CD4-positive, alpha-beta T cell treated with Interleukin-17A for 4 hours (primary cell): ENCODE measurements around the gene ARL15.
A peak's percentile ranks its signal among the peaks of the same experiment; 100 is the strongest.

Source experiments
- DNase-seq: peaks from one replicate; pipeline ENCODE4 v3.0.0-alpha.2; 2020; ENCODE audit warnings: mixed read lengths

ARL15 gene

DNA sequence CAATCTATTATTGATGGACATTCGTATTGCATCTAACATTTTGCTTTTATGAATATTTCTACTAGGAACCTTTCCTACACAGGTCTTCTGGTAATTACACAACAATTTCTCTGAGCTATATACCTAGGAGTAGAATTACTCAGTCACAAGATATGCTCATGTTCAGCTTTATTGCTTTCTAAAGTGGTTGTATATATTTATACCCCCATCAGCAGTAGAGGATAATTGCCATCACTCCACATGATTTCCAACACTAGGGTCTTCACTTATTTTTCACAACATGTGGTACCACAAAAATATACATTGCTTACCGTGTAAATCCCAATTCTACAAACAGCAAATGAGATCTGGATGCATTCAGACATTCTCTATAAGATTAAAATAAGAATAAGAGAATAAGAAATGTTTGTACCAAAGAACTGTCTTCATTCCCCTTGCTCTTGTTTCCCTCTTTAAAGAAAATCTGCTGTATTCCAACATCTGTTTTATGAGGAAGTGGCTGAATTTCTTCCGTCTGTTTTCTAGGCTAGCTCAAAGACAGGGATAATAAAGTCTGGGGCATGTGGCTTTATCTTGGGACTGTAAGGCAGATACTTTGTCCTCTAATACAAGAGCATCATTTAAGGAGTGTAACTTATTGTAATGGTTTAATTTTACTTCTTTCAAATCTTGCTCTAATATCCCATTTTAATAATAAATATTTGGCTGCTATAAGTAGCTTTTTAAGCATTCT is 28.2 kb downstream of the ARL15 start:
- DNase-seq: no peak

DNA sequence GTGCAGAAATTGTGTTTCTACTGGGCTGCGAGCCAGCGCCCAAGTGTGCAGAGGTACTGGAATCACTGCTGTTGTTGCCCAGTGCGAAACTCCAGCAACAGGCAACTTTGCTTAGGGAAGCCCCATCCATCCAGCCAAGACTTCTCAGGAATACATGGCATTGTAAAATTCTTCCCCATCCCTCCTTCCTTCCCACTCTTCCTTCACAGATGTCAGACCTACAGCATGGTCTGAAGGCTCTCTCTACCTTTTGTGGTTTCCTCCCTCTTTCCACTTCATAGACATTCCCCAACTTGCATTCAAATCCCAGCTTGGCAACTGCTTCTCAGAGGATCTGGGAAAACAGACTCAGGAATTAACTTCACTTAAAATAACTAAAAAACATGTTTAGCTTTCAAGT is 30.4 kb downstream of the ARL15 start:
- DNase-seq: no peak

DNA sequence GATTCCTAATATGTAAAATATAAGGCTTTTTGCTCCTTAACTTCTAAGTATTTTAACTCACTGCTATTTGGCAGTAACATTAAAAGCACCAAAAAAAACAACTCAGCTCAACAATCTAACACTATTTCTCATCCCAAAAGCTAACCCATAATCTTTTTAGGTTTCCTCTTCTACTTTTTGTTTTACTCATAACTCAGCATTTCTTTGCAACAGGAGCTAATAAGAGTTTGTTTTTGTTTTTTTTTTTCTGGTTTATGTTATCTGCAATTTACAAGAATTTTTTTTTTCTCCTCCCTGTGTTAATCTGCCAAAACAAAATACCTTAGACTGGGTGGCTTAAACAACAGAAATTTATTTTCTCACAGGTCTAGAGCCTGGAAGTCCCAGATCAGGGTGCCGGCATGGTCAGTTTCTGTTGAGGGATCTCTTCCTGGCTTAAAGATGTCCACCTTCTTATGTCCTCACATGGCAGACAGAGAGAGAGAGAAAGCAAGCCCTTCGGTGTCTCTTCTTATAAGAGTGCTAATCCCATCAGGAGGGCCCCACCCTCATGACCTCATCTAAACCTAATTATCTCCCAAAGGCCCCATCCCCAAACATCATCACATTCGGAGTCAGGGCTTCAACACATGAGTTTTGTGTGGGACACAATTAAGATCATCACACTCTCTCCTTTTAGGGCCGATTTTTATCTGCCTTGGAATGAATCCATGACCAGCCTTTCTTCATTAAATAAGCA is 31.2 kb downstream of the ARL15 start:
- no peak for DNase-seq

DNA sequence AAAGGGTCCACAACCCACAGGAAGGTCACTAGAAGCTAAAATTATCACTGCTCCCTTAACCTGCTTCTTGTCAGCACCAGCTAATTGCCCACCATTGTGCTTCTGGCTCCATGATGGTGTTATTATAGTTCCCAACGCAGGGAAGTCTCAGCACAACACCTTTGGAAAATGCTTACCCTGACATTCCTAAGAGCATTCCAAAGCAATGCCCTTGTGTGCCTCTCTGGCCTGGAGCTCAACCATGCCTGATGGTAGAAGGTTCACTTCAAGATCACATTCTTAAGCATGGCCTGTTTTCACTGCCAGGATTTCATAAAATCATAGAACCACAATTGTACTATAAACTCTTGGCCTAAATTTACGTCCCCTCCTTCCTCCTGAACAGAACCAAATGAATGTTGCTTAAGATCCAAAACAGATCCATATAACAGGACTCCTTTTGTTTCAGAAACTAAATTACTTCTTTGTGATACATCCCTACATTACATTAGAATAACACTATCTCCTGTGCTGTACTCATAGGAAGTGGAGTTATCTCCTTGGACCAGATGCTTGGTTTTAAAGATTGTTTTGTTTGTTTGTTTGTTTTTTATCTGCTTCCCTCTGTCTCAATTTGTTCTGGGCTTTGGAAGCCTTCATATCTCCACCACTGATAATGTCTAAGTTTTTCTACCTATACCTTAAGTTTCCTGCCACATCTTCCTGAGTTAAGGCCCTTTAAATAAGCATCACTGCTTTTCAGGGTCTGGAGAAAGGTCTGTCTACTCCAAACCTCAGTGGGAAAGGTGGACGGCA is 32.1 kb downstream of the ARL15 start:
- DNase-seq: no peak

DNA sequence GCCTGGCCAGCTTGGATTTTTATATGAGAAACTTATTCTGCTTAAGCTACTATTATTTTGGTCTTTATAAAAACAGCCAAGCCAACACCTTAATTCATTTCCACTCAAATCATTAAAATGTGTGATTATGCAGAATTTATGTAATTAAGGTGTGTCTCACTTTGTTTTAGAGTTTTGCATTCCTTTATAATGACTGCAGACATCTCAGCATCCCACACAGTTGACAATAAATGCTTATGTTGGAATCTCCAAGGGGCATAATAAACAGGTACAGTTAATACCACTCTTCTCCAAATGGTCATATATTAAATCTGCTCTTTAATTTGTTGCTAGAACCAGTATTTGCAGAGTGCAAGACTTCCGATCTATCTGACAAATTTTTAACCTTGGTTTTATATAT is 34.3 kb downstream of the ARL15 start:
- no peak for DNase-seq

DNA sequence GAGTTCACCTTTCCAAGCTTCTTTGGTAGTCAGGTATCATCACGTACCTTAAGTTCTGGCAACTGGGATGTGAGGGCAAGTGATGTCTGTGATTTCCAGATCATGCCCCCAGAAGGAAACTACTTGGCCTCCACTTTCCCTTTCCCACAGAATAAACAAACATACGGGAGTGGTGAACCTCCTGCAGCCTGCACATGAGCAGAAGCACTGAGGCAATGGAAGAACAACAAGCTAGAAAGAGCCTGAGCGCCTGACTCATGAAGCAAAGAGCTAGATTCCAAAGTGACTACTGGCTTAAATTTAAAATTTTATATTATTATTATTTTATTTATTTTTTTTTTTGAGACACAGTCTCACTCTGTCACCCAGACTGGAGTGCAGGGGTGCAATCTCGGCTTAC is 35.0 kb downstream of the ARL15 start:
- DNase-seq: no peak

DNA sequence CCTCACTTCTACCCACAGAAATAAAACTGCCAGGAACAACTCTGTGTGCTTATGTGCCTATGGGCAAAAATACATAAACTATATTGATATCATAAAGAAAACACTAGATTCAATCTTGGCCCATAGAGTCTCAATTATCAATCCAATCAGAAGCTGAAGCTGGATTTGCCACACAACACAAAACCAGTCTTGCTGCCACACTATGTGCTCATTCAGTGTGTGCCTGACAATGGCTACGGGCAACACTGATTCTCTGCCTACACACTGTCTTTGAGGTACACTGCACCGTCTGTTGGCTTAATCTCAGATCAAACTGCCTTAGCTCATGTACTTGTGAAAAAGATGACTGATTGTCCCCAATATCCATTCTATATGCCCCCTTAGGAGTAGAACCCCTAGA is 35.4 kb downstream of the ARL15 start:
- no peak for DNase-seq

DNA sequence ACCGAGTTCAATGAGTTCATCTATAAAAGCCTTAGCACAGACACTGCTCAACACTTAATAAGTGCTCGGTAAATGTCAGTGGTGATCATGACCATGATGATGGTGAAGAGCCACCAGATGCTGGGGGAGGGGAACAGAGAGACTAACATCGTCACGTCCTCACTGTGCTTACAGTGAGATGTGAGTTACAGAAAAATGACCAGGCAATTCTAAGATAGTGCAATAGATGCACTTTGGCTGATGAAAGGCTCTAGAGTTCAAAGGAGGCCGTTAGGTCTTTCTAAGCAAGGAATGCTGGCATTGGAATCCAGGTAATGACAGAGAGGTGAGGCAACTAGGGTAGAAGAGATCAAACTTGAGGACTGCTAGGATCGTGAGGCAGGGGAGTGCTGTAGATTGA is 36.7 kb downstream of the ARL15 start:
- DNase-seq: no peak

DNA sequence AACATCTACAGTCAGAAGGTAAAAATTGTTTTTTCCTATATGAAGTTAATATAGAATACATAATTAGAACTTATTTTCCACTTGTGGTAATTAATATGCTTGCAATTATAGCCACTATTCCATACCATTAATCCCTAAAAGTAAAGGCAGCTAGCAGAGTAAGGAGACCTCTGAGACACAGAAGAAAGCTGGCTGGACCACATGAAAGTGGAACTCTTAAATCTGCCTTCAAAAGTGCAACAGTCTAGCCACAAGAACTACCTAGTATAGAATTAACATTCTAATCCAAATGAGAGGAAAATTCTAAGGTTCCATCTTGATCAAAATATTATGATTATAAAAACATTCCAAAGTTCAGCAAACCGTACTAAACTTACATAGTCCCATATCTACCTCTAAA is 37.6 kb downstream of the ARL15 start:
- no peak for DNase-seq

DNA sequence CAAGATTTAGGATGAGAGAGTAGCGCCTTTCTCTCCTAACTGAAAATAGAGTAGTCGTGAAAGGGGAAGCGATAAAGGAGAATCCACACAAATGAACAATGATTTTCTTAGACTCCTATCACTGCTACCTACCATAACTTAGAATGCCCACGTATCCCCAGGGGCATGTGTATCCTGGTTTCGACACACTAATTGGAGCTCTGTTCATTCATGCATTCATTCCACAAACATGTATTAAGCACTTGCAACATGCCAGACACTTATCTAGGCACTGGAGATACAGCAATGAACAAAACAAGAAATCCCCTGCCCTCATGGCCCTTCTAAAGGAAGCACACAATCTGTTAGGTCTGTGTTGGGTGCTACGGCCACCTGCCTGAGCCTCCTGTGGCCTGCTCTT is 40.0 kb downstream of the ARL15 start:
- no peak for DNase-seq

DNA sequence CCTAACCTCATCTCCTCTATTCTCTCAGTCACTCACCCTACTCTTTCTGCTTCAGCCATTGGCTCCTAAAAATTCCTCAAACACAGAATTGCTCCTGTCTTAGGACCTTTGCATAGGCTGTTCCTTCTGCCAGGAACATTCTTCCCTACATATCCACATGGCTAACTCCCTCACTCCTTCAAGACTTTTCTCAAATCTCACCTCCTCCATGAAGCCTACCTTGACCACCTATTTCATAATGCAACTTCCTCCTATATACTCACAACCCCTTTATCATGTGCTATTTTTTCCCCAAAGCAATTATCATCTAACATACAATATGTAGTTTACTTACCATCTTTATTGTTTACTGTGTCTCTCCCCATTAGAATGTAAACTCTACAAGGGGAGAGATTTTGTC is 45.8 kb downstream of the ARL15 start:
- DNase-seq: no peak

DNA sequence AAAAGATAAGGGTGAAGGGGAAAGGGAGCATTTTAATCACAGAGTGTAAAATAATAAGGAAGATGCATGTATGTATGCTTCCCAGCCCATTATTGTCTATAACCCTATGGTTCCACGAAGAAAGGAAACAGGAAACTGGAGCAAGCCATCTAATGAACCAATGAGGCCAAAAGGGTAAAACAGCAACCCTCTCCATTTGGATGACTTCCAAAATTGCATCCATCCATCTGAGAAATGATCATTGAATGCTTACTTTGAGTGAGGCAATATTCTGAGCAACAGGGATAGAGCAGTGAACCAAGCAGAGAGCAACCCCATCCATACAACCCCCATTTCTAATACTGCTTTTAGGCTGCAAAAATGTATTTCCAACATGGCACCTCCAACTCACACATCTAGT is 46.9 kb downstream of the ARL15 start:
- no peak for DNase-seq

DNA sequence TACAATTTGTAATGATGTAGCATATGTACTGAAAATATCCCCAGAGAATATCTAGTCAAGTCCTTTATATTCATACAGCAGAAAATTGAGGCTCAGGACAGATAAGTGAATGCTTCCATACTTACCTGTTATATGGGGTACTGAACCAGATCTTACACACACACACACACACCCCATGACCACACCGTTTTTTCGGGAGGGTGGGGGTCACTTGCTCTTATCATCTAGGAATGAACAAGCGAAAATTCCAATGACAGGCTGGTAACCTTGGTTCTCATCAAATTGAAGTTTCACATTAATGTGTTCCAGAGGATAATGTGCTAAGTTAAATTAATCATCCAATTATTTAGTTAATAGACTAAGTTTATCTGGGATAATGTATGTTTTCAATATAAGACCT is 48.8 kb downstream of the ARL15 start:
- no peak for DNase-seq

DNA sequence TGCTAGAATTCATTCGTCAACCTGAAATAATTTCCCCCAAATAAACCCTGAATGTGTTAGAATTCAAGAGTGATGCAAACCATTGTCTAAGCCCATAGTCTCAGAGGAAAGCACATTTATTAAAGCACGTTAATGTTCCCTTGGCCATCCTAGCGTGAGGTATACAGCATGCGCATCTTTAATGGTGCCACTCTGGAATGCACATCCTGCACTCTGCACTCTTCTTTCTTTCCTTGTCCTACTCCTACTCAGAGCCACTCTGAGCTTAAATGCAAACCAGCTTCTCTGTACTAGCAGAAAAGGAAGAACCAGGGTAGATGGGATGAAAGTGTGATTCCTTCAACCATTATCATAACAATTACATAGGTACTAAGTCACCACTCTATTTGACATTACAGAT is 50.4 kb downstream of the ARL15 start:
- DNase-seq: no peak

DNA sequence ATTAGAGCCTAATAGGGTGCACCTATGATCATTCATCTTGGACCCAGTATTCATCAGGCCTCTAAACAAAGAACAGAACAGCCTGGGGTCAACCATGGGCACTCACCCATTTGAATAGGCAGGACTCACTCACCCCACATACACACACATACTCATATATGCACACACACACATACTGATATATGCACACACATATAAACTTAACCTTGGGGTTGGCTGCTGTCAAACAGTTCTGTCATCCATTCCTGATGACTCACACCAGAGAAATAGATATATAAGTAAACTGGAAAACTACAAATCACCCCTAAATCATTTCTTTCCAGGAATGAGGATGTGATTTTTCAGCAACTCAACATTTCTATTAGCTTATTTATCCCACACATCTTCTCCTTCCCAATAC is 51.3 kb downstream of the ARL15 start:
- DNase-seq: no peak

DNA sequence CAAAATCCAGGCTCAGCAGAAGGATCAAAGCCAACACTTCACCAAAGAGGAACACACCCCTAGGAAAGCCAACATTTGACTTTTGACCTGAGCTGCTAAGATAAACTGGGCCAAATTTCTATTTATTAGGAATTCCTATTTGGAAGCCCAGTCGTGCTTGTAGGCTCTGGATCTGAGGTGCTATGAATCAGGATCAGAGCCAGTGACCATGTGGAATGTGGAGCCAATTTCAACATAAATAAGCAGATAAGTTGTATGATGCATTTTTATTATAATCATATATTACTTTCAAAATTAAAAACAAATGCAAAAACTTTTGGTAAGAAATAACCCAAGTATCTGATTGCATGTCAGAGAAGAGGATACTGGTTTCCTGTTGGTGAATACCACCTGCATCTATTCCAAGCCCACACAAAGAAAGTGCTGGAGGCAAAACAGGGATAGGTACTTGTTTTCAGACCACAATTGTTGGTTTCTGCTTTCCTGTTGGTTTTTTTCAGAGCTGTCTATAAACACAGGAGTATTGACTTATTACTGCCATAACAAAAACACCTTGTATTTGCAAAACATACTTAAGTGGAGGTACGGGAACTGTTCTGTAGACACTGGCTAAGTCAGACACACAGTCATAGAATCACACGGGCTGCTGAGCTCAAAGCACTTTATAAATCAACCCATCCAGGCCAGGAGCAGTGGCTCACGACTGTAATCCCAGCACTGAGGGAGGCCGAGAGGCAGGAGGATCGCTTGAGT is 52.8 kb downstream of the ARL15 start:
- no peak for DNase-seq

DNA sequence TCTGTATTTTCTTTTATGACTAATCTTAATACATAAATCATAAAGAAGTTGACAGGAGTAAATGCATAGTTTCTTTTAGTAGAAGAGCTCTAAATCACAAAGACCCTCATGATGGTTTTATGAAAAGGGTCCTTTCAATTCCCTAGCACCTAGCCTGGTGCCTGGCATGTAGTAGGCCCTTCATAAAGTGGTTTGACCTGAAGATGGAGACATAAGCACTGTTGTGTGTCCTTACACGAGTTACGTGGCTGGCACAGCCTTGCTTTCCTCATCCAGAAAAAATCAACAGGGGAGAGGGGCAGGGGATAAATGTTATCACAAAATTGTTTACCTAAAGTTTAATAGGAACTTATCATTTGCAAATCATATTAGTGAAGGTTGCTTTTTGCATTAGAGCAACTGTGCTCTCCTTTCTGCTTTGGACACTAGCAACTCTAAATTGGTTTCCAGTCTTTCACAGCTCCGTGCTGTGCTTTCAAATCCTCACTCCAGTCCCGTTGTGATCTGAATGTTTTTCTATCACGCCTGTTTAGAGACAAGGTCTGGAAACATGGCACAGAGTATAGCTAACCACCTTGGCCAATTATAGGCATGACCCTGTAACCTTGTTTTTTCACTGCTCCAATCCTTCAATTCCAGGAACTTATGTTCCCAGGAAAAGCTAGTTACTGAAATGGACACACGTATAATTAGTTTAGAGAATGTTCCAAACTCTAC is 55.7 kb downstream of the ARL15 start:
- no peak for DNase-seq

DNA sequence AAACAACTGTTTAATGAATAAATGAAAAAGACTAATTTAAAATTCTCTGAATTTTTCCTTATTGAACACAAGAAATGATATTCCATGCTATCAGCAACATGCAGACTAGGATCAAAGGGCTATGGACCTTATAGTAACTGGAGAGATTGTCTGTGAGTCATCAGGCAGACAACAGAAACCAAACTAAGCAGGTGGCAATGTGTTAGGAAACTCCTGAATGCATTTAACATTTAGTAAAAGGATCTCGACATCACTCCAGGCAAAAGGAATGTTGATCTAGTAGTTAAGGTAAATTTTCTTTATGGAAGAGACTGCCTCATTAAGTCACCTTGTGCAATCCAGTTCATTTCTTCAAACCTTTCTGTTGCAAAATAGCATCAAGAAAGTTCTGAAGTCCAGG is 58.4 kb downstream of the ARL15 start:
- no peak for DNase-seq

DNA sequence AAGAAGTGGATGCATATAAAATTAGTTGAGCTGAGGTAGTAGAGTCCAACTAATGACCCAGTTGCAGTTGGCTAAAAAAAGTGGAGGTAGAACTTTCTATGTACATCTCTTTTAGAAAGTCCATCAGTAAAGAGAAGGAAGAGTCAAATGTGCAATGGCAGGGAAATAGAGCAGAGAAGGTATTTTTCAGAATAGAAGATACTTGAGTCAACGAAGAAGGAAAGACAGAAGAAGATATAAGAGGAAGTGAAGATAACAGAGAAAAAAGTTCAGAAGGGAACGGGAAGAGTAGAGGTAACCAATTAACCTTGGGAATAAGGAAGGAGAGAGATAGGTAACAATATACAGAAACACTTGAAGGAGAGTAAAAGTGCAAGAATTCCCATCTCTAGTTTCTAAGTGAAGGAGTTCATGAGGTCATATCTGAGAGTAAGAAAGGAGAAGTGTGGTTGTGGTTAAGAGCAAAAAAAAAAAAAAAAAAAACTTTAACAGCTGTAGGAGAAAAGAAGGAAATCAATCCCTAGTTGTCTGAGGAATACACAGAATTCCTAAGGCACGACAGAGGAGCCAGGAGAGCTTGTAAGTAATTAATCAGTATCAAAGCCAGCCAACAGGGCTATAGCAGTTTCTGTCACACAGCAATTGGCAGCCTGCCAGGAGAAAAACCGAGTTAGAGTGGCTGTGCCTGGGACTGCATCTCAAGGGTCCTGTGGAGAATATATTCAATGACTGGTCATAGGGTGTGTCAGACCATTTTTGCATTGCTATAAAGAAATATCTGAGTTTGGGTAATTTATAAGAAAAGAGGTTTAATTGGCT is 61.0 kb downstream of the ARL15 start:
- DNase-seq: peak; percentile 52

DNA sequence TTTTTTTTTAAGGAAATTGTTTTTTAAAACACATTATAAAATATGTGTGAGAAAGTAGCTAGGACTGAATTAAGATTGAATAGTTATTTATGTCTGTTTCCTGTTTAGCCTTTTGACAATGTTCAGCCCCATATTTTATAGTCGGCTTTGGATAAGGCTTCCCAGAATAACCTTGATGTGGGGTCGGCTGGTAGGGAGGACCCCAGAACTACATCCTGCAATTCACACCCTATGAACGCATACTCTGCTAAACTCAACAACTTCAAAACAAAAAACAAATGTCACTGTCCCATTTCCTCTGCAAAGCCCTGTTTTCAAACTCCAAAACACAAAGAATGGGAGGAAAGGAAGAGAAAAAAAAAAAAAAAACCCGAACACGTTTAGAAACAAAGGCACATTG is 63.1 kb downstream of the ARL15 start:
- DNase-seq: no peak

DNA sequence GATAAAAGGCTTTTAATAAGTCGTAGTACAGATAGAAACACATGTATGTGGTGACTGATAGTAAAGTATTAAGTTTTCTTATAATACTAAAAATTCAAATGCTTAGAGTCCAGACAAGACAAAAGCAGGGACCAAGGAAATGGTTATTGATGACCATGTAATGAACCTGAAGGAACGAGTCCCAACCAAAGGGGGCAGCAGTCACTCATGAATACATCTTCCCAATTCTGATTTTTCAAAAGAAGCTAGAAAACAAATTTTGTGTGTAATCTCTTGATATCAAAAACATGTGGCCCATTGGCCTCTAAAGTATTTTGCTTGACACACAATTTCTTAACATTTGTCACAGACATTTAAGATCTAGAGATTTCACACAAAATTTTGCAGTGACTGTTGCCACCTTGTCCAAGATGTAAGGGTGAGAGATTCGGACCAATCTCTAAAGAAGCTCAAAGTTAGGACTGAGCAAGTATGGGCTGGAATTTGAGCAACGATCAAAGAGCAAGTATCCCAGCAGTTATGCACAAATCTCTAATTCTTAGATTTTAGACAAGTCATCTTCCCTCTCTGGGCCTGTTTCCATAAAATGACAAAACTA is 66.8 kb downstream of the ARL15 start:
- peak; percentile 55 for DNase-seq
